PC-9 (cell line): ENCODE data around the gene ARPP19. TPM values are rescaled to one million over a fixed set of nuclear protein-coding genes. Genes with fewer than 3 reads are reported as not detected.
"Not testable (repeated sequence)": the region's sequence is repeated elsewhere in the genome, so short reads cannot be mapped to it uniquely, and the experiment has no call there.

ENCODE experiments used
- BruUV-seq: library from RNA; stranded (reverse); fragments of 400-500 nt; replicated peaks from 2 replicates; lab custom pipeline; 2021; lab: Mats Ljungman, UMichigan
- CTCF ChIA-PET: fragments of 300-600 bp; sonication (Branson Sonifier 250); formaldehyde crosslinking; loops from one replicate; lab custom pipeline; 2022; ENCODE audit warnings: antibody characterized with exemption; lab: Charles Lee
- POLR2A ChIA-PET: fragments of 300-600 bp; sonication (Branson Sonifier 250); formaldehyde crosslinking; loops from one replicate; lab custom pipeline; 2022; ENCODE audit warnings: antibody characterized with exemption; ENCODE audit not compliant: unreplicated experiment; lab: Charles Lee
- DNase-seq, 2 experiments: peaks; one replicate each; pipeline versions ENCODE4 v3.0.0 to v3.0.0-alpha.2; 2015 to 2022; ENCODE audit warnings: mixed read lengths in 1 of 2
- H2AFZ ChIP-seq: fragments of 200-600 bp; sonication (generic); 2 replicates; pipeline ENCODE4 v1.8.1; 2017; ENCODE audit warnings: antibody characterized with exemption
- H3F3A ChIP-seq: fragments of 200-600 bp; sonication (generic); 2 replicates; pipeline ENCODE4 v1.8.1; 2017; ENCODE audit warnings: antibody characterized with exemption, mild to moderate bottlenecking, low read depth; ENCODE audit not compliant: insufficient read depth
- H3K27ac ChIP-seq: fragments of 200-600 bp; sonication (generic); 2 replicates; pipeline ENCODE4 v1.6.1; 2016; ENCODE audit warnings: mixed run types
- H3K27me3 ChIP-seq: fragments of 200-600 bp; sonication (generic); 2 replicates; pipeline ENCODE4 v1.6.1; 2016; ENCODE audit warnings: low read depth, mixed run types; ENCODE audit not compliant: insufficient read depth
- H3K36me3 ChIP-seq: fragments of 200-600 bp; sonication (generic); 2 replicates; pipeline ENCODE4 v1.6.1; 2016; ENCODE audit warnings: low read depth, mixed run types
- H3K4me1 ChIP-seq: fragments of 200-600 bp; sonication (generic); replicated peaks from 2 replicates; pipeline ENCODE4 v1.6.1; 2016; ENCODE audit warnings: mixed run types; ENCODE audit not compliant: insufficient read depth
- H3K4me2 ChIP-seq: fragments of 200-600 bp; sonication (generic); 2 replicates; pipeline ENCODE4 v1.6.1; 2017; ENCODE audit warnings: mixed run types
- H3K4me3 ChIP-seq: fragments of 200-600 bp; sonication (generic); 2 replicates; pipeline ENCODE4 v1.6.1; 2016; ENCODE audit warnings: mixed run types
- H3K79me2 ChIP-seq: fragments of 200-600 bp; sonication (generic); 2 replicates; pipeline ENCODE4 v1.6.1; 2017; ENCODE audit warnings: low read depth, mixed run types
- H3K9me2 ChIP-seq: fragments of 200-600 bp; sonication (generic); 2 replicates; pipeline ENCODE4 v1.8.1; 2017; ENCODE audit warnings: mild to moderate bottlenecking; ENCODE audit not compliant: insufficient read depth
- H3K9me3 ChIP-seq: fragments of 200-600 bp; sonication (generic); 2 replicates; pipeline ENCODE4 v1.8.1; 2016; ENCODE audit warnings: low read depth; ENCODE audit not compliant: insufficient read depth
- H4K20me1 ChIP-seq: fragments of 200-600 bp; sonication (generic); 2 replicates; pipeline ENCODE4 v1.8.1; 2017; ENCODE audit not compliant: insufficient read depth
- EZH2 ChIP-seq: fragments of 200-600 bp; sonication (generic); IDR thresholded peaks from 2 replicates; pipeline ENCODE4 v1.8.0; 2017; ENCODE audit warnings: antibody characterized with exemption, low read depth
- intact Hi-C: fragments of 100-400 bp; cut with micrococcal nuclease; formaldehyde crosslinking; loops from one replicate; pipeline ENCODE4 v1.10.0; 2022; ENCODE audit not compliant: unreplicated experiment
- total RNA-seq: library from RNA; stranded (reverse); gene quantifications from 2 replicates; pipeline ENCODE4 v1.2.3, GENCODE V29; 2021
- TF ChIP-seq, protein P1 (sequence below): fragments of 200-600 bp; sonication (generic); conservative IDR thresholded peaks from 2 replicates; pipeline ENCODE4 v1.6.1; 2017; ENCODE audit warnings: mixed run types, antibody characterized with exemption, mild to moderate bottlenecking, moderate library complexity

Gene ARPP19
- total RNA-seq, 1 experiment from 2014 or later = 119 TPM

DNA sequence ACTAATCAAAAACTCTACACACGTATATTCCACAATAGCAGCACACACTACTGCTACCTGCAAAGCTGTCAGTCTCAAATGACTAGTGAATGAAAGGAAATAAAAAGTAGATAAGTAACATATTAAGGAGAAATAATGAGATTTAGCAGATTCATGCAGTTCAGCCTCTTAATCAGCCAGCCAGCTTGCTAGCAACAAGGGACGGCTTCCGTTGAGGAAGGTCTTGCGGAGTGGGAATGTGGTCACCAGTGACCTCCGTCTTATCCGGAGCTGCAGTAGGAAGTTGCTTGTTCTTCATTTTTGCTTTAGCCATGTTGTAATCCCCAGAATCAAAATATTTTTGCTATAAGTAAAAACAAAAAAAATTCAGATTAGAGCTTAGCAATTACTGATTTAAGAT, 17.1 kb downstream of the ARPP19 start:
- H3K4me2 ChIP-seq = no peak overlapping the region
- 0 out of 2 replicates have a peak, but pooled peaks cover 20% of the 10 kb centered on the region for H3K36me3 ChIP-seq
- H3K27me3 ChIP-seq = no peaks in the 10 kb centered on the region
- ChIA-PET POLR2A (no interaction called here), CTCF (no interaction called here)
- DNase-seq = no peak
- H3K27ac ChIP-seq = no peak overlapping the region
- H3F3A ChIP-seq = no peaks in the 10 kb centered on the region
- intact Hi-C loops = no loop called here
- no peaks in the 10 kb centered on the region for H3K9me3 ChIP-seq
- H3K9me2 ChIP-seq = no peaks in the 10 kb centered on the region
- no peak overlapping the region for H3K4me3 ChIP-seq
- H3K79me2 ChIP-seq = peaks cover 10% of the 10 kb centered on the region
- no peak overlapping the region for H2AFZ ChIP-seq
- peaks cover 12% of the 10 kb centered on the region for H4K20me1 ChIP-seq
- no peak for TF ChIP-seq EZH2
- TF ChIP-seq, protein P1, sequence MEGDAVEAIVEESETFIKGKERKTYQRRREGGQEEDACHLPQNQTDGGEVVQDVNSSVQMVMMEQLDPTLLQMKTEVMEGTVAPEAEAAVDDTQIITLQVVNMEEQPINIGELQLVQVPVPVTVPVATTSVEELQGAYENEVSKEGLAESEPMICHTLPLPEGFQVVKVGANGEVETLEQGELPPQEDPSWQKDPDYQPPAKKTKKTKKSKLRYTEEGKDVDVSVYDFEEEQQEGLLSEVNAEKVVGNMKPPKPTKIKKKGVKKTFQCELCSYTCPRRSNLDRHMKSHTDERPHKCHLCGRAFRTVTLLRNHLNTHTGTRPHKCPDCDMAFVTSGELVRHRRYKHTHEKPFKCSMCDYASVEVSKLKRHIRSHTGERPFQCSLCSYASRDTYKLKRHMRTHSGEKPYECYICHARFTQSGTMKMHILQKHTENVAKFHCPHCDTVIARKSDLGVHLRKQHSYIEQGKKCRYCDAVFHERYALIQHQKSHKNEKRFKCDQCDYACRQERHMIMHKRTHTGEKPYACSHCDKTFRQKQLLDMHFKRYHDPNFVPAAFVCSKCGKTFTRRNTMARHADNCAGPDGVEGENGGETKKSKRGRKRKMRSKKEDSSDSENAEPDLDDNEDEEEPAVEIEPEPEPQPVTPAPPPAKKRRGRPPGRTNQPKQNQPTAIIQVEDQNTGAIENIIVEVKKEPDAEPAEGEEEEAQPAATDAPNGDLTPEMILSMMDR = no peak
- no peaks in the 10 kb centered on the region for H3K4me1 ChIP-seq
- BruUV-seq = no TSS peak

DNA sequence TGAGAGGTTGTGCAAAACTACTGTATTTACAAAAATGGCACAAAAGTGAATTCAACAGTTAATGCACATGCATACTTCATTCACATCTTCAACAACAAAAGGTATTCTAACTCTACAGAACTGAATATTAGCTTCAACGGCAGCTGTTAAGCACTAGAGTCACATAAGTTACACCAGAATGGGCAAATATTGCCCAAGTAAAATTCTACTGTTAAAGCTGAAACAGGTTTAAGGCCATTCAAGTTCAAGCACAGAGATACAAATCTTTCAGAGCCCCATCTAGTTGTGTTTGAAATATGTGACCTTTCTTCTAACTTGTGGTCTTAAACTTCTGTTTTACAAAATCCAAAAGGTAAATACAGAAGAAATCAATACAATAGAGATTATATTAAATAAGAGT, 17.6 kb downstream of the ARPP19 start:
- POLR2A ChIA-PET = interaction anchor here (0.5 kb wide), 1 partner anchor 286 kb away, joined by 5 read pairs; no protein-coding TSS in a partner anchor
- H3K9me3 ChIP-seq, H3K9me2 ChIP-seq, H3K27ac ChIP-seq, H3K4me2 ChIP-seq, H3K27me3 ChIP-seq, DNase-seq, H2AFZ ChIP-seq, H4K20me1 ChIP-seq, H3K4me1 ChIP-seq, H3K4me3 ChIP-seq, BruUV-seq, intact Hi-C loops, H3F3A ChIP-seq, H3K79me2 ChIP-seq, CTCF ChIA-PET: not testable (repeated sequence)
- H3K36me3 ChIP-seq = 0 out of 2 replicates have a peak, but pooled peaks cover 16% of the 10 kb centered on the region

DNA sequence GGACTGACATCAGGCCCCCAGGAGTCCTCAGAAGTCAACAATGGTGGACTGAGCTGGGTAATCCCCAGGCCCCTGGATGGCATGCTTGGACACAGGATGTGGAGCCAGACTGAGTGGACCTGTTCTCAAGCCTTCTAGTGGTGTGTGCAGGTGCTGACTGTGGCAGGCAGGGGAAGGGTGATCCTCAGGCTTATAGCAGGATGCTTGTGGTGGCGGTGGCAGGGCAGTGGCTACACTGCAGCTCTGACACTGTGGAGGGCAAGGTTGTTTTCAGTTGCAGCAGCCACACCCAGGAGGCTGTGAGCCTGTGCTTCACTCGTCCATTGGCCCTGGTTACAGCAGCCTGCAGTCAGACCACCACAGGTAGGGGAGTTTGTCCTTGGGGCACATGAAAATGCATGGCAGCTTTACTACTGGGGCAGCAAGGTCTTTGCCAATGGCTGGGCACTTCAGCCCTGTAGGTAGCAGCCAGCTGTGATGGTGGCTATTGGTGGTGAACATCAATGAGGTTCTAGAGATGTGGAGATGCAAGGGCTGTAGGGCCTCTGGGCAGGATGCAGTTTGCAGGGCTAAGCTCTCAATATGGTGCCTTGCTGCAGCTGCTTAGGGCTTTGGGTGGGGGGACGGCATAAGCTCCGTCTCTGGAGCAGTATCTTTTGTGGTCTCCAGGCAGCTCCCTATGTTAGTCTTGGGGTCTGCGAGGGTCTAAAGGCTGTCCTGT, 22.6 kb downstream of the ARPP19 start:
- DNase-seq = no peak
- no peak overlapping the region for H3K4me3 ChIP-seq
- H3K4me1 ChIP-seq = no peaks in the 10 kb centered on the region
- no peak overlapping the region for H3K27ac ChIP-seq
- CTCF ChIA-PET = no interaction called here
- no peaks in the 10 kb centered on the region for H3K9me2 ChIP-seq
- no peaks in the 10 kb centered on the region; the same call in 1 of the 2 replicates for H4K20me1 ChIP-seq
- 0 out of 2 replicates have a peak, but pooled peaks cover 8% of the 10 kb centered on the region for H3K36me3 ChIP-seq
- no peak overlapping the region for H2AFZ ChIP-seq
- POLR2A ChIA-PET = no interaction called here
- no peak overlapping the region for H3K4me2 ChIP-seq
- TF ChIP-seq, protein P1 = no peak
- TF ChIP-seq EZH2 = no peak
- intact Hi-C loops = no loop called here
- H3K79me2 ChIP-seq = no peaks in the 10 kb centered on the region
- no TSS peak for BruUV-seq
- no peaks in the 10 kb centered on the region for H3F3A ChIP-seq
- no peaks in the 10 kb centered on the region for H3K9me3 ChIP-seq
- H3K27me3 ChIP-seq = no peaks in the 10 kb centered on the region
